ENCODE measurements around the gene POGK. TPM values are rescaled to one million over a fixed set of nuclear protein-coding genes. Genes with fewer than 3 reads are reported as not detected.
A peak's percentile ranks its signal among the peaks of the same experiment; 100 is the strongest.

The POGK gene
- total and polyA plus RNA-seq, 10 donors: 7.3 to 42.6 (median 34.9) TPM

GRCh38 chr1:166882893-166883292 lies 43.6 kb downstream of the POGK start:
- Histone ChIP-seq H3K4me1 (peaks cover 0 to 15% (median 9%) of the 10 kb centered on the region in 6 donors), H3K27me3 (replicated peaks in 1 of 7) (peaks cover 0 to 31% (median 25%) of the 10 kb centered on the region in 7 donors), H3K36me3 (no peaks in the 10 kb centered on the region), H3K9me3 (peaks cover 0 to 3% (median 0%) of the 10 kb centered on the region in 8 donors), H3K4me3 (no peak overlapping the region), H3K27ac (no peak overlapping the region)
- 31 to 88% (median 38%) methylated on average over 2 of the region's 2 CpGs for WGBS, 5 donors
- no peak for DNase-seq
- intact Hi-C loops (cut with DNase I; ENCODE audit: low total_unique reads): no loop called here
- TF ChIP-seq POLR2AphosphoS5 (IDR thresholded peaks at IDR 0.05): no peak
- no peak for TF ChIP-seq POLR2A (IDR thresholded peaks at IDR 0.05)
- no peak for TF ChIP-seq CTCF (IDR thresholded peaks at IDR 0.05 in 8 of 11, conservative IDR thresholded peaks at IDR 0.05 in 3 of 11)

DNA sequence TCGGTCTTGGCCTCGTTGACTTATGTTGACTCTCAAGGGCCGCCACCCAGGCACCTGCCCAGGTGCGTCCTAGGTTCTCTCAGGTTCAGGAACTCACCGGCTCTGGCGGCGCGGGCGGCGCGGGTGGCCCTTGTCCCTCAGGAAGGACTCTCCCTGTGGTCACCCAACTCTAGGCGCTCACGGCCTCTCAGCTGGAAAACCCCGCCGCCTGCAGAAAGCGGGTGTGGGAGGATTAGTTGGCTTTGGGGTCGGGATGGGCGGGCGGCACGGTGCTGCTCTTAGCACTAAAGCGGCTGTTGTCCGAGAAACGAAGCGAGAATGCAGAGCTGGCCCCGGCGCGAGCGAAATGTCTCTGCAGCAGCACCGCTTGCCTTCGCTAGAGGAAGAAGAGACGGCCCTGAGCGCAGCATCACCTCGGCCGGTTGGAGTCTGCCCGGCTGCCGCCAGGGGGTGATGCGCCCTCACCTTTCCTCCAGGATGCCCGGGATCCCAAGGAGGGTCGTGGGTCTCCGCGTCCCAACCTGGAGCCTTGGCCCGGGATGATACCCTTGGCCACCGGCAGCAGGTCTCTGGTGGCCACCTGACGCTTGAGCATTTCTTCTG lies 44.9 kb downstream of the POGK start:
- Histone ChIP-seq H3K4me3 (peak overlapping the region in 3 of 8 donors; percentile 6 to 53 (median 12)), H3K27me3 (replicated peaks in 1 of 7) (peaks cover 0 to 31% (median 25%) of the 10 kb centered on the region in 7 donors)
- intact Hi-C loops (cut with DNase I; ENCODE audit: low total_unique reads): no loop called here

GRCh38 chr1:166884971-166885370 lies 45.7 kb downstream of the POGK start:
- no peak for DNase-seq
- Histone ChIP-seq H3K9me3 (no peaks in the 10 kb centered on the region), H3K4me1 (peaks cover 0 to 15% (median 9%) of the 10 kb centered on the region in 6 donors), H3K36me3 (no peaks in the 10 kb centered on the region), H3K4me3 (no peak overlapping the region), H3K27me3 (replicated peaks in 1 of 7) (peaks cover 0 to 31% (median 25%) of the 10 kb centered on the region in 7 donors), H3K27ac (no peak overlapping the region)
- WGBS, 5 donors: 76 to 87% (median 83%) methylated on average over 3 of the region's 3 CpGs
- TF ChIP-seq POLR2AphosphoS5 (IDR thresholded peaks at IDR 0.05) (no peak), CTCF (IDR thresholded peaks at IDR 0.05 in 8 of 11, conservative IDR thresholded peaks at IDR 0.05 in 3 of 11) (no peak), POLR2A (IDR thresholded peaks at IDR 0.05) (no peak)
- intact Hi-C loops (cut with DNase I; ENCODE audit: low total_unique reads): no loop called here

More for the DNA sequence above, 44.9 kb downstream of the POGK start:
- Histone ChIP-seq H3K27ac (no peak overlapping the region), H3K36me3 (no peaks in the 10 kb centered on the region), H3K4me1 (peaks cover 0 to 15% (median 9%) of the 10 kb centered on the region in 6 donors), H3K9me3 (no peaks in the 10 kb centered on the region)
- WGBS, 5 donors: 11 to 36% (median 19%) methylated on average over 17 to 44 of the region's 44 CpGs
- TF ChIP-seq CTCF (IDR thresholded peaks at IDR 0.05 in 8 of 11, conservative IDR thresholded peaks at IDR 0.05 in 3 of 11) (peak in 9 of 11 experiments; percentile 23 to 71 (median 58)), POLR2A (IDR thresholded peaks at IDR 0.05) (no peak), POLR2AphosphoS5 (IDR thresholded peaks at IDR 0.05) (no peak)
- peak; percentile 81 for DNase-seq

- intact Hi-C loops (cut with DNase I; ENCODE audit: low total_unique reads): no loop called here
- no peak overlapping the region for H3K4me3 ChIP-seq
- H3K9me3 ChIP-seq: no peaks in the 10 kb centered on the region
- DNase-seq: no peak
- H3K4me1 ChIP-seq: peaks cover 0 to 15% (median 9%) of the 10 kb centered on the region in 6 donors
- no peak overlapping the region for H3K27ac ChIP-seq
- no peaks in the 10 kb centered on the region for H3K36me3 ChIP-seq
- H3K27me3 ChIP-seq (replicated peaks in 1 of 7): peaks cover 0 to 25% (median 15%) of the 10 kb centered on the region in 7 donors
- TF ChIP-seq POLR2A (IDR thresholded peaks at IDR 0.05): no peak
- WGBS, 5 donors: 84 to 91% (median 87%) methylated on average over 4 of the region's 4 CpGs
These were observed 49.3 kb downstream of the POGK start for GRCh38 chr1:166888373-166889111.
